K562 (cell line): ENCODE data around the gene HLA-DMB. TPM values are rescaled to one million over a fixed set of nuclear protein-coding genes. Genes with fewer than 3 reads are reported as not detected.

ENCODE experiments used
- ASH1L ChIP-seq: fragments of 450-650 bp; IDR thresholded peaks from 2 replicates; pipeline ENCODE4 v1.6.1; 2018; ENCODE audit warnings: borderline replicate concordance, mild to moderate bottlenecking, low read depth; ENCODE audit not compliant: partially characterized antibody
- BRCA1 ChIP-seq, 2 experiments: fragments of 450-650 bp in 1 of 2; sonication (generic) in 1 of 2; formaldehyde crosslinking in 1 of 2; IDR thresholded peaks; 2 replicates each; pipeline versions ENCODE4 v1.5.0 to v1.6.1; 2017 to 2020; ENCODE audit warnings: mild to moderate bottlenecking in 1 of 2, missing genetic modification reagents in 1 of 2
- EWSR1 ChIP-seq: fragments of 450-650 bp; IDR thresholded peaks from 2 replicates; pipeline ENCODE4 v1.6.1; 2018; ENCODE audit warnings: borderline replicate concordance, mild to moderate bottlenecking, low read depth, moderate library complexity; ENCODE audit not compliant: partially characterized antibody
- FOXK1 ChIP-seq: sonication (generic); formaldehyde crosslinking; IDR thresholded peaks from 2 replicates; pipeline ENCODE4 v1.8.0; 2022; ENCODE audit warnings: missing genetic modification reagents, mild to moderate bottlenecking, borderline replicate concordance
- GABPB1 ChIP-seq: sonication (generic); formaldehyde crosslinking; IDR thresholded peaks from 2 replicates; pipeline ENCODE4 v1.8.0; 2022; ENCODE audit warnings: mild to moderate bottlenecking, missing genetic modification reagents
- KLF10 ChIP-seq: fragments of 250-450 bp; sonication (Bioruptor Pico); IDR thresholded peaks from 2 replicates; pipeline ENCODE4 v1.6.1; 2021; ENCODE audit warnings: matching md5 sums
- MEF2D ChIP-seq: conservative IDR thresholded peaks from 2 replicates; pipeline ENCODE4 v1.6.1; 2016; ENCODE audit warnings: low read depth, missing genetic modification characterization, missing compliant biosample characterization
- NCOR1 ChIP-seq: fragments of 450-650 bp; IDR thresholded peaks from 2 replicates; pipeline ENCODE4 v1.6.1; 2016; ENCODE audit warnings: mild to moderate bottlenecking, moderate library complexity
- NFIC ChIP-seq: fragments of 450-650 bp; IDR thresholded peaks from 2 replicates; pipeline ENCODE4 v1.6.1; 2017; ENCODE audit warnings: mild to moderate bottlenecking, inconsistent platforms
- NR3C1 ChIP-seq: sonication (generic); formaldehyde crosslinking; IDR thresholded peaks from 2 replicates; pipeline ENCODE4 v1.8.1; 2022; ENCODE audit warnings: missing genetic modification reagents
- POLR2AphosphoS2 ChIP-seq: IDR thresholded peaks from 2 replicates; pipeline ENCODE4 v1.6.1; 2012; ENCODE audit warnings: low read length, improper control_type of control experiment
- TEAD4 ChIP-seq, 2 experiments: sonication (generic) in 1 of 2; formaldehyde crosslinking in 1 of 2; IDR thresholded peaks; 2 replicates each; pipeline versions ENCODE4 v1.6.1 to v1.8.0; 2012 to 2022; ENCODE audit warnings: borderline replicate concordance in 1 of 2, inconsistent platforms in 1 of 2, low read length in 1 of 2, mild to moderate bottlenecking in 1 of 2, missing genetic modification reagents in 1 of 2
- ZC3H11A ChIP-seq: IDR thresholded peaks from 2 replicates; pipeline ENCODE4 v1.6.1; 2012; ENCODE audit warnings: low read depth, low read length, improper control_type of control experiment
- ZNF143 ChIP-seq: sonication (generic); formaldehyde crosslinking; IDR thresholded peaks from 2 replicates; pipeline ENCODE4 v1.9.0; 2022; ENCODE audit warnings: mild to moderate bottlenecking, missing genetic modification reagents
- ZNF551 ChIP-seq: fragments of 250-450 bp; sonication (Bioruptor Pico); IDR thresholded peaks from 2 replicates; pipeline ENCODE4 v1.5.0; 2021; ENCODE audit warnings: mild to moderate bottlenecking, moderate library complexity
- polyA plus RNA-seq, 8 experiments: library from polyadenylated mRNA; depleted of rRNA in 4 of 8; stranded (reverse) in 5 of 8; unstranded in 3 of 8; fragments of >200 nt; fragmentation: Nextera tagmentation in 2 of 8; fragmentation: Illumina TruSeq in 1 of 8; extraction: Ambion mirVana in 2 of 8; extraction: Trizol in 1 of 8; gene quantifications; 2 replicates each; pipeline versions ENCODE4 v1.2.1 to v1.2.3, GENCODE V29; 2011 to 2014; ENCODE audit warnings: inconsistent platforms in 1 of 8, missing spikeins in 1 of 8
- total RNA-seq, 7 experiments: library from RNA; depleted of rRNA in 6 of 7; stranded (reverse); fragments of >200 nt in 6 of 7; fragmentation: Illumina TruSeq in 2 of 7; extraction: Trizol in 2 of 7; gene quantifications; 2 replicates each; pipeline versions ENCODE4 v1.2.1 to v1.2.3, GENCODE V29; 2011 to 2021; ENCODE audit warnings: low replicate concordance in 1 of 7
- TF ChIP-seq, protein P1 (sequence below): fragments of 450-650 bp; formaldehyde crosslinking; conservative IDR thresholded peaks from 2 replicates; pipeline ENCODE4 v1.4.0; 2022; ENCODE audit warnings: mild to moderate bottlenecking, missing genetic modification characterization
- TF ChIP-seq, protein P2 (sequence below): IDR thresholded peaks from 2 replicates; pipeline ENCODE4 v1.6.1; 2016; ENCODE audit warnings: missing genetic modification characterization, missing compliant biosample characterization
- TF ChIP-seq, protein P3 (sequence below): fragments of 200-800 bp; sonication (Bioruptor generic); IDR thresholded peaks from 2 replicates; pipeline ENCODE4 v1.6.1; 2017; ENCODE audit warnings: missing genetic modification characterization, missing compliant biosample characterization
- TF ChIP-seq, protein P4 (sequence below): sonication (generic); formaldehyde crosslinking; IDR thresholded peaks from 2 replicates; pipeline ENCODE4 v1.8.1; 2023; ENCODE audit warnings: mild to moderate bottlenecking, missing genetic modification reagents

The HLA-DMB gene
- total and polyA plus RNA-seq, 9 of the 15 experiments (the other 6 are each of a cell fraction or from before 2014, with no cell fraction given) = 0.38 TPM; not detected in 8

DNA sequence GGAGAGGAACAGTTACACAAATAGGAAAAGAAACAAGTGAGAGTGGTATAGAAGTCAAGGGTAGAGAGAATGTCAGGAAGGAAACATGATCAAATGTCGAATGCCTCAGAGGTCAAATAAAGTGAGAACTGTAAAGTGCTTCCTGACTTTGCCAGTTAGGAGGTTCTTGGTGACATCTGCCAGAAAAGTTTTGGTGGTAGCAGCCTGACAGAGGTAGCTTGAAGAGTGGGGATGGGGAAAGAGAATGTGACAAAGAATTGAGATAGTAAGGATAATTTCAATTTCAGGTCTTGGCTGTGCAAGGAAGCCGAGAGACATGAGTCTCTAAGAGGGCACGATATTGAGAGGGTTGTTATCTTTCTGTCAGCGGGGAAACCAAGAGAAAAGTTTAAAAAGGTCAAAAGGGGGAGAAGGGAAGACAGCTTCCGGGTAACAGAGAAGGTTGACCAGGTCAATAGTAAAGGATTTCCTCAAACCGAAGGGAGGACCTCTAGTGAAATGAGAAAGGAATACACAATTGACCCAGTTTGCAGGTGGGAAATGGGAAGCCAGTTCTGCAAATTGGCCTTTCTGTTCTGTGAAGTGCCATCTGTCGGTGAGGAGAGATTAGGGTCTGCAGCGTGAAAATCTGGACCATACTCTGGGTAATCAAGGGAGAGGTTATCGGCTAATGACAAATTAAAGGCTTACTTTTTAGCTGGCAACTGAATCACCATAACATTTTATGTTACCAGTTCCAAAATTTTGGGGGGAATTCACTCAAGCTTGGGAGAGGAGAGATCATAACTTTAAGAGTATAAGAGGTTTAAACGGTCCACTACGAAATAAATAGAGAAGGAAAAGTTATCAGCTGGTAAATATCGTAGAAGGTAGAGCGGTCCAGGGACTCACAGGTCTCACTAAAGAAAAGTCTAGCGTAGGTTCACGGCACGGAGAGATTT, 26.6 kb upstream of the HLA-DMB start (continued):
- no peak for TF ChIP-seq NCOR1
- TF ChIP-seq ZNF551 (CRISPR knock-in tag) = no peak
- TF ChIP-seq ZNF143 (CRISPR knock-in tag) = no peak
- no peak; the same call in 1 of the 2 replicates for TF ChIP-seq POLR2AphosphoS2
- no peak for TF ChIP-seq BRCA1 (IDR thresholded peaks at IDR 0.05)
- no peak for TF ChIP-seq BRCA1 (CRISPR knock-in tag; IDR thresholded peaks at IDR 0.05)
- TF ChIP-seq EWSR1 = no peak
- TF ChIP-seq ASH1L = peak; percentile 13
- no peak for TF ChIP-seq NFIC
- TF ChIP-seq, protein P1, sequence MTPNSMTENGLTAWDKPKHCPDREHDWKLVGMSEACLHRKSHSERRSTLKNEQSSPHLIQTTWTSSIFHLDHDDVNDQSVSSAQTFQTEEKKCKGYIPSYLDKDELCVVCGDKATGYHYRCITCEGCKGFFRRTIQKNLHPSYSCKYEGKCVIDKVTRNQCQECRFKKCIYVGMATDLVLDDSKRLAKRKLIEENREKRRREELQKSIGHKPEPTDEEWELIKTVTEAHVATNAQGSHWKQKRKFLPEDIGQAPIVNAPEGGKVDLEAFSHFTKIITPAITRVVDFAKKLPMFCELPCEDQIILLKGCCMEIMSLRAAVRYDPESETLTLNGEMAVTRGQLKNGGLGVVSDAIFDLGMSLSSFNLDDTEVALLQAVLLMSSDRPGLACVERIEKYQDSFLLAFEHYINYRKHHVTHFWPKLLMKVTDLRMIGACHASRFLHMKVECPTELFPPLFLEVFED (CRISPR knock-in tag) = 0 out of 2 replicates have a peak, but pooled peaks have one; percentile 66
- no peak for TF ChIP-seq GABPB1 (CRISPR knock-in tag)
- peak; percentile 53; the same call in 1 of the 2 replicates for TF ChIP-seq MEF2D (tag)
- TF ChIP-seq, protein P2, sequence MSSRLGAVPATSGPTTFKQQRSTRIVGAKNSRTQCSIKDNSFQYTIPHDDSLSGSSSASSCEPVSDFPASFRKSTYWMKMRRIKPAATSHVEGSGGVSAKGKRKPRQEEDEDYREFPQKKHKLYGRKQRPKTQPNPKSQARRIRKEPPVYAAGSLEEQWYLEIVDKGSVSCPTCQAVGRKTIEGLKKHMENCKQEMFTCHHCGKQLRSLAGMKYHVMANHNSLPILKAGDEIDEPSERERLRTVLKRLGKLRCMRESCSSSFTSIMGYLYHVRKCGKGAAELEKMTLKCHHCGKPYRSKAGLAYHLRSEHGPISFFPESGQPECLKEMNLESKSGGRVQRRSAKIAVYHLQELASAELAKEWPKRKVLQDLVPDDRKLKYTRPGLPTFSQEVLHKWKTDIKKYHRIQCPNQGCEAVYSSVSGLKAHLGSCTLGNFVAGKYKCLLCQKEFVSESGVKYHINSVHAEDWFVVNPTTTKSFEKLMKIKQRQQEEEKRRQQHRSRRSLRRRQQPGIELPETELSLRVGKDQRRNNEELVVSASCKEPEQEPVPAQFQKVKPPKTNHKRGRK (tag) = no peak
- TF ChIP-seq, protein P3, sequence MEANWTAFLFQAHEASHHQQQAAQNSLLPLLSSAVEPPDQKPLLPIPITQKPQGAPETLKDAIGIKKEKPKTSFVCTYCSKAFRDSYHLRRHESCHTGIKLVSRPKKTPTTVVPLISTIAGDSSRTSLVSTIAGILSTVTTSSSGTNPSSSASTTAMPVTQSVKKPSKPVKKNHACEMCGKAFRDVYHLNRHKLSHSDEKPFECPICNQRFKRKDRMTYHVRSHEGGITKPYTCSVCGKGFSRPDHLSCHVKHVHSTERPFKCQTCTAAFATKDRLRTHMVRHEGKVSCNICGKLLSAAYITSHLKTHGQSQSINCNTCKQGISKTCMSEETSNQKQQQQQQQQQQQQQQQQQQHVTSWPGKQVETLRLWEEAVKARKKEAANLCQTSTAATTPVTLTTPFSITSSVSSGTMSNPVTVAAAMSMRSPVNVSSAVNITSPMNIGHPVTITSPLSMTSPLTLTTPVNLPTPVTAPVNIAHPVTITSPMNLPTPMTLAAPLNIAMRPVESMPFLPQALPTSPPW (CRISPR knock-in tag) = no peak
- TF ChIP-seq TEAD4 (IDR thresholded peaks at IDR 0.05; ENCODE audit: low read length) = no peak
- TF ChIP-seq TEAD4 (CRISPR knock-in tag; IDR thresholded peaks at IDR 0.05; ENCODE audit: borderline replicate concordance) = no peak; the same call in 1 of the 2 replicates
- TF ChIP-seq, protein P4, sequence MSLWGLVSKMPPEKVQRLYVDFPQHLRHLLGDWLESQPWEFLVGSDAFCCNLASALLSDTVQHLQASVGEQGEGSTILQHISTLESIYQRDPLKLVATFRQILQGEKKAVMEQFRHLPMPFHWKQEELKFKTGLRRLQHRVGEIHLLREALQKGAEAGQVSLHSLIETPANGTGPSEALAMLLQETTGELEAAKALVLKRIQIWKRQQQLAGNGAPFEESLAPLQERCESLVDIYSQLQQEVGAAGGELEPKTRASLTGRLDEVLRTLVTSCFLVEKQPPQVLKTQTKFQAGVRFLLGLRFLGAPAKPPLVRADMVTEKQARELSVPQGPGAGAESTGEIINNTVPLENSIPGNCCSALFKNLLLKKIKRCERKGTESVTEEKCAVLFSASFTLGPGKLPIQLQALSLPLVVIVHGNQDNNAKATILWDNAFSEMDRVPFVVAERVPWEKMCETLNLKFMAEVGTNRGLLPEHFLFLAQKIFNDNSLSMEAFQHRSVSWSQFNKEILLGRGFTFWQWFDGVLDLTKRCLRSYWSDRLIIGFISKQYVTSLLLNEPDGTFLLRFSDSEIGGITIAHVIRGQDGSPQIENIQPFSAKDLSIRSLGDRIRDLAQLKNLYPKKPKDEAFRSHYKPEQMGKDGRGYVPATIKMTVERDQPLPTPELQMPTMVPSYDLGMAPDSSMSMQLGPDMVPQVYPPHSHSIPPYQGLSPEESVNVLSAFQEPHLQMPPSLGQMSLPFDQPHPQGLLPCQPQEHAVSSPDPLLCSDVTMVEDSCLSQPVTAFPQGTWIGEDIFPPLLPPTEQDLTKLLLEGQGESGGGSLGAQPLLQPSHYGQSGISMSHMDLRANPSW (CRISPR knock-in tag) = no peak
- TF ChIP-seq FOXK1 (CRISPR knock-in tag) = no peak
- no peak for TF ChIP-seq ZC3H11A
- TF ChIP-seq KLF10 (CRISPR knock-in tag) = no peak
- TF ChIP-seq NR3C1 (CRISPR knock-in tag) = no peak
